Osteoblast (primary cell): ENCODE data around the gene SLC9A3. TPM values are rescaled to one million over a fixed set of nuclear protein-coding genes. Genes with fewer than 3 reads are reported as not detected.
A peak's percentile ranks its signal among the peaks of the same experiment; 100 is the strongest.

Experiments used
- DNase-seq: peaks from one replicate; pipeline ENCODE4 v3.0.0; 2011; ENCODE audit warnings: low spot score, mixed read lengths; ENCODE audit not compliant: insufficient read length; ENCODE audit errors: missing footprints
- H2AFZ ChIP-seq: 2 replicates; pipeline ENCODE4 v1.6.0; 2011; ENCODE audit warnings: mild to moderate bottlenecking, low read length
- H3K27ac ChIP-seq: 2 replicates; pipeline ENCODE4 v1.5.1; 2011; ENCODE audit warnings: mild to moderate bottlenecking, low read depth, low read length, moderate library complexity
- H3K27me3 ChIP-seq: 2 replicates; pipeline ENCODE4 v1.6.0; 2012; ENCODE audit warnings: mild to moderate bottlenecking, control low read depth, inconsistent platforms, low read length, moderate library complexity; ENCODE audit not compliant: insufficient read depth
- H3K36me3 ChIP-seq: 2 replicates; pipeline ENCODE4 v1.5.1; 2011; ENCODE audit warnings: mild to moderate bottlenecking, low read length, control low read depth, moderate library complexity; ENCODE audit not compliant: insufficient read depth
- H3K4me1 ChIP-seq: 2 replicates; pipeline ENCODE4 v1.5.1; 2011; ENCODE audit warnings: mild to moderate bottlenecking, low read length, control low read depth, moderate library complexity; ENCODE audit not compliant: insufficient read depth
- H3K4me2 ChIP-seq: 2 replicates; pipeline ENCODE4 v1.6.0; 2011; ENCODE audit warnings: mild to moderate bottlenecking, low read length; ENCODE audit not compliant: insufficient read depth
- H3K4me3 ChIP-seq: fragments of 200-600 bp; sonication (generic); 3 replicates; pipeline ENCODE4 v1.5.1; 2012; ENCODE audit warnings: mild to moderate bottlenecking, low read length, inconsistent platforms; ENCODE audit not compliant: insufficient read depth
- H3K79me2 ChIP-seq: 2 replicates; pipeline ENCODE4 v1.6.0; 2012; ENCODE audit warnings: mild to moderate bottlenecking, low read length, control low read depth, inconsistent platforms; ENCODE audit not compliant: insufficient read depth
- H3K9me3 ChIP-seq: 2 replicates; pipeline ENCODE4 v1.5.1; 2011; ENCODE audit warnings: low read depth, low read length, control low read depth
- H4K20me1 ChIP-seq: 2 replicates; pipeline ENCODE4 v1.6.0; 2012; ENCODE audit warnings: mild to moderate bottlenecking, low read length, control low read depth; ENCODE audit not compliant: insufficient read depth
- CTCF ChIP-seq: IDR thresholded peaks from 2 replicates; pipeline ENCODE4 v1.5.1; 2011; ENCODE audit warnings: mild to moderate bottlenecking, low read depth, low read length, moderate library complexity; ENCODE audit errors: extremely low read depth
- total RNA-seq: library from RNA; depleted of rRNA; stranded (reverse); fragments of >200 nt; gene quantifications from 2 replicates; pipeline ENCODE4 v1.2.3, GENCODE V29; 2012

Gene SLC9A3
- total RNA-seq, 1 donor: 1.4 TPM

- H3K27me3 ChIP-seq: peaks cover 10% of the 10 kb centered on the region
- peak; percentile 95 for DNase-seq
- peak overlapping the region; percentile 66 for H3K4me2 ChIP-seq
- H3K79me2 ChIP-seq: no peaks in the 10 kb centered on the region
- no peak for TF ChIP-seq CTCF
- H3K9me3 ChIP-seq: no peaks in the 10 kb centered on the region
- no peaks in the 10 kb centered on the region for H4K20me1 ChIP-seq
- H3K36me3 ChIP-seq: no peaks in the 10 kb centered on the region
- H3K27ac ChIP-seq: no peak overlapping the region
- H2AFZ ChIP-seq: peak overlapping the region; percentile 88
- peaks cover 7% of the 10 kb centered on the region for H3K4me1 ChIP-seq
- peak overlapping the region; percentile 41 for H3K4me3 ChIP-seq
Measured at GRCh38 chr5:543755-544674, 19.8 kb upstream of the SLC9A3 start.

GRCh38 chr5:543351-543750 is 19.1 kb upstream of the SLC9A3 start:
- no peaks in the 10 kb centered on the region for H3K36me3 ChIP-seq
- H4K20me1 ChIP-seq: no peaks in the 10 kb centered on the region
- peaks cover 16% of the 10 kb centered on the region for H3K27me3 ChIP-seq
- no peaks in the 10 kb centered on the region for H3K9me3 ChIP-seq
- no peak for DNase-seq
- no peak overlapping the region for H3K4me3 ChIP-seq
- peaks cover 4% of the 10 kb centered on the region for H3K4me1 ChIP-seq
- H3K4me2 ChIP-seq: no peak overlapping the region
- no peaks in the 10 kb centered on the region for H3K79me2 ChIP-seq
- H2AFZ ChIP-seq: no peak overlapping the region
- no peak for TF ChIP-seq CTCF
- H3K27ac ChIP-seq: no peak overlapping the region

GRCh38 chr5:542319-543311 is 18.4 kb upstream of the SLC9A3 start:
- Histone ChIP-seq H3K36me3 (no peaks in the 10 kb centered on the region), H3K79me2 (no peaks in the 10 kb centered on the region), H3K4me2 (no peak overlapping the region), H2AFZ (no peak overlapping the region), H3K4me1 (no peaks in the 10 kb centered on the region), H4K20me1 (no peaks in the 10 kb centered on the region), H3K27ac (no peak overlapping the region), H3K4me3 (no peak overlapping the region), H3K9me3 (no peaks in the 10 kb centered on the region), H3K27me3 (peaks cover 16% of the 10 kb centered on the region)
- no peak for TF ChIP-seq CTCF
- no peak for DNase-seq
